Suprapubic skin (tissue), 4 donors: ENCODE measurements around the gene RCAN2.

ENCODE experiments used
- POLR2A ChIP-seq, 2 donors: fragments of 450-650 bp; IDR thresholded peaks; one replicate each; pipeline ENCODE4 v1.6.1; 2017; ENCODE audit warnings: antibody characterized with exemption in 2 of 2, mild to moderate bottlenecking in 2 of 2, moderate library complexity in 2 of 2
- POLR2AphosphoS5 ChIP-seq, 3 donors: sonication (generic); formaldehyde crosslinking; IDR thresholded peaks; one replicate each; pipeline ENCODE4 v1.6.1; 2017; ENCODE audit warnings: antibody characterized with exemption in 3 of 3
- TF ChIP-seq, protein P1 (sequence below), 2 donors: fragments of 200-600 bp in 1 of 2; fragments of 450-650 bp in 1 of 2; sonication (generic) in 1 of 2; IDR thresholded peaks; one replicate each; pipeline ENCODE4 v1.5.1; 2016 to 2019; ENCODE audit warnings: antibody characterized with exemption in 2 of 2, mild to moderate bottlenecking in 1 of 2, moderate library complexity in 1 of 2

- TF ChIP-seq, protein P1, sequence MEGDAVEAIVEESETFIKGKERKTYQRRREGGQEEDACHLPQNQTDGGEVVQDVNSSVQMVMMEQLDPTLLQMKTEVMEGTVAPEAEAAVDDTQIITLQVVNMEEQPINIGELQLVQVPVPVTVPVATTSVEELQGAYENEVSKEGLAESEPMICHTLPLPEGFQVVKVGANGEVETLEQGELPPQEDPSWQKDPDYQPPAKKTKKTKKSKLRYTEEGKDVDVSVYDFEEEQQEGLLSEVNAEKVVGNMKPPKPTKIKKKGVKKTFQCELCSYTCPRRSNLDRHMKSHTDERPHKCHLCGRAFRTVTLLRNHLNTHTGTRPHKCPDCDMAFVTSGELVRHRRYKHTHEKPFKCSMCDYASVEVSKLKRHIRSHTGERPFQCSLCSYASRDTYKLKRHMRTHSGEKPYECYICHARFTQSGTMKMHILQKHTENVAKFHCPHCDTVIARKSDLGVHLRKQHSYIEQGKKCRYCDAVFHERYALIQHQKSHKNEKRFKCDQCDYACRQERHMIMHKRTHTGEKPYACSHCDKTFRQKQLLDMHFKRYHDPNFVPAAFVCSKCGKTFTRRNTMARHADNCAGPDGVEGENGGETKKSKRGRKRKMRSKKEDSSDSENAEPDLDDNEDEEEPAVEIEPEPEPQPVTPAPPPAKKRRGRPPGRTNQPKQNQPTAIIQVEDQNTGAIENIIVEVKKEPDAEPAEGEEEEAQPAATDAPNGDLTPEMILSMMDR (IDR thresholded peaks at IDR 0.05), result no peak
- TF ChIP-seq POLR2AphosphoS5 (IDR thresholded peaks at IDR 0.05) (no peak), POLR2A (IDR thresholded peaks at IDR 0.05) (no peak)
These were observed 20.1 kb upstream of the RCAN2 start for GRCh38 chr6:46511320-46511719.
